ENCODE results near the gene OXSR1. TPM values are rescaled to one million over a fixed set of nuclear protein-coding genes. Genes with fewer than 3 reads are reported as not detected.

The OXSR1 gene
- total and polyA plus RNA-seq, 10 of the 15 experiments (the other 5 are each of a cell fraction or from before 2014, with no cell fraction given), result 12.4 to 54.6 (median 35.7) TPM

DNA sequence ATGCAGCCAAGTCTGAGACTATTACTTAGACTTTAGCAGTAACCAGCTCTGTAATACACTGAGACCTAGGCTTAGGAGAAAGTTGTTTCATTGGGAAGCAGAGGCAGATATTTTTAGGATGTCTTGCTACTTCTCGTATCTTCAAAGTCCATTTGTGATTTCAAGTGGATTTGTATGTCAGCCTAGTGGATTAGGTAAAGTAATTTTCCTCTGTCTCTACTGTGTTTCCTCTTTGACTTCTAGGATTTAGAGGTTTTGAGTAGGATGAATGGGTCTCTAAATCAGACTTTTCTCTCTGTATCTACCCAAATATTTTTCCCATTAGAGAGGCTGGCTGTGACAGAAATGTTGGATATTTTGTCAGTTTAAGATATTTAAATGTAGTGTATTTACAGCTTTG, 46.8 kb downstream of the OXSR1 start:
- Histone ChIP-seq H4K20me1 (ENCODE audit: control insufficient read depth, insufficient read depth) (no peaks in the 10 kb centered on the region), H3K9me3 (replicated peaks; ENCODE audit: control insufficient read depth, insufficient read depth, low read length) (no peaks in the 10 kb centered on the region; the same call in 2 of the 3 replicates), H3K79me2 (ENCODE audit: control insufficient read depth, insufficient read depth, low read length) (peaks cover 40% of the 10 kb centered on the region), H3K4me1 (ENCODE audit: control insufficient read depth, insufficient read depth, low read length) (peaks cover 20% of the 10 kb centered on the region), H3K27me3 (replicated peaks in 1 of 2; ENCODE audit: control insufficient read depth in 2 of 2, insufficient read depth in 2 of 2, low read length in 1 of 2) (no peaks in the 10 kb centered on the region), H3K9ac (ENCODE audit: control insufficient read depth, insufficient read depth, low read length) (no peak overlapping the region), H3K27ac (ENCODE audit: control insufficient read depth, insufficient read depth) (no peak overlapping the region), H3K4me2 (ENCODE audit: control insufficient read depth, insufficient read depth) (no peak overlapping the region), H3K36me3 (ENCODE audit: control insufficient read depth in 2 of 2, insufficient read depth in 2 of 2, low read length in 1 of 2) (peaks cover 0 to 3% of the 10 kb centered on the region in 2 experiments; a peak in 2 of 4 replicates), H3K4me3 (no peak overlapping the region), H2AFZ (ENCODE audit: control insufficient read depth, low read depth, low read length) (no peak overlapping the region)
- WGBS (ENCODE audit: insufficient coverage, insufficient replicate concordance, low lambda C conversion rate, missing lambda C conversion rate), result 93% methylated on average over 1 of the region's 1 CpG
- ChIA-PET CTCF (interaction anchor here (1.2 to 4.1 kb wide), 2 partner anchors 48 to 59 kb away, joined by 3 to 12 read pairs; partner anchors contain the start of gene OXSR1), POLR2A (interaction anchor here (0.8 to 3.1 kb wide), 3 partner anchors 48 to 82 kb away, joined by 3 to 17 read pairs (median 11); partner anchors contain the start of genes ACAA1, MYD88 and OXSR1), RAD21 (ENCODE audit: unreplicated experiment) (interaction anchor here (1.4 to 3.0 kb wide), 2 partner anchors 48 to 75 kb away, joined by 3 to 17 read pairs; partner anchors contain the start of genes ACAA1 and OXSR1), SMC1A (ENCODE audit: uncharacterized antibody, unreplicated experiment) (interaction anchor here (0.6 to 4.8 kb wide), 10 partner anchors 13 to 628 kb away, joined by 3 to 27 read pairs (median 4); partner anchors contain the start of gene ACAA1)
- FAIRE-seq (no peak), ATAC-seq (no peak), DNase-seq (ENCODE audit: low read depth, low spot score) (no peak)
- intact Hi-C loops (cut with micrococcal nuclease; ENCODE audit: unreplicated experiment) (loop anchor here (5.0 kb wide), 2 partner anchors 45 to 75 kb away; partner anchors contain the start of genes ACAA1, MYD88 and OXSR1), in situ Hi-C loops (cut with MboI) (no loop called here)
- no TSS peak for BruUV-seq (replicated peaks)
- TF ChIP-seq PML (IDR thresholded peaks at IDR 0.05; ENCODE audit: low read length), result no peak
- TF ChIP-seq ELK1 (IDR thresholded peaks at IDR 0.05; ENCODE audit: low read depth, low read length), result no peak
- TF ChIP-seq ZSCAN29 (IDR thresholded peaks at IDR 0.05), result no peak
- no peak for TF ChIP-seq NFYA (IDR thresholded peaks at IDR 0.05; ENCODE audit: borderline replicate concordance, low read depth, low read length)
- TF ChIP-seq RUNX3 (IDR thresholded peaks at IDR 0.05; ENCODE audit: low read length), result no peak
- TF ChIP-seq ZBTB40 (IDR thresholded peaks at IDR 0.05; ENCODE audit: borderline replicate concordance), result no peak
- no peak for TF ChIP-seq CHD2 (IDR thresholded peaks at IDR 0.05; ENCODE audit: borderline replicate concordance, low read depth, low read length)
- TF ChIP-seq, protein P1, sequence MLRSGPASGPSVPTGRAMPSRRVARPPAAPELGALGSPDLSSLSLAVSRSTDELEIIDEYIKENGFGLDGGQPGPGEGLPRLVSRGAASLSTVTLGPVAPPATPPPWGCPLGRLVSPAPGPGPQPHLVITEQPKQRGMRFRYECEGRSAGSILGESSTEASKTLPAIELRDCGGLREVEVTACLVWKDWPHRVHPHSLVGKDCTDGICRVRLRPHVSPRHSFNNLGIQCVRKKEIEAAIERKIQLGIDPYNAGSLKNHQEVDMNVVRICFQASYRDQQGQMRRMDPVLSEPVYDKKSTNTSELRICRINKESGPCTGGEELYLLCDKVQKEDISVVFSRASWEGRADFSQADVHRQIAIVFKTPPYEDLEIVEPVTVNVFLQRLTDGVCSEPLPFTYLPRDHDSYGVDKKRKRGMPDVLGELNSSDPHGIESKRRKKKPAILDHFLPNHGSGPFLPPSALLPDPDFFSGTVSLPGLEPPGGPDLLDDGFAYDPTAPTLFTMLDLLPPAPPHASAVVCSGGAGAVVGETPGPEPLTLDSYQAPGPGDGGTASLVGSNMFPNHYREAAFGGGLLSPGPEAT (IDR thresholded peaks at IDR 0.05; ENCODE audit: low read depth), result no peak
- TF ChIP-seq SP1 (IDR thresholded peaks at IDR 0.05; ENCODE audit: low read depth, low read length), result no peak
- no peak for TF ChIP-seq GABPA (IDR thresholded peaks at IDR 0.05; ENCODE audit: low read depth)
- TF ChIP-seq BCL11A (IDR thresholded peaks at IDR 0.05; ENCODE audit: low read depth, low read length), result no peak
- TF ChIP-seq KLF5 (IDR thresholded peaks at IDR 0.05; ENCODE audit: partially characterized antibody), result no peak

All from GM12878 (cell line).